SW480 (cell line): ENCODE results near the gene RPL18A.

ENCODE experiments used
- DNase-seq: peaks from one replicate; pipeline ENCODE4 v3.0.0-alpha.2; 2016; ENCODE audit warnings: low spot score

RPL18A gene

DNA sequence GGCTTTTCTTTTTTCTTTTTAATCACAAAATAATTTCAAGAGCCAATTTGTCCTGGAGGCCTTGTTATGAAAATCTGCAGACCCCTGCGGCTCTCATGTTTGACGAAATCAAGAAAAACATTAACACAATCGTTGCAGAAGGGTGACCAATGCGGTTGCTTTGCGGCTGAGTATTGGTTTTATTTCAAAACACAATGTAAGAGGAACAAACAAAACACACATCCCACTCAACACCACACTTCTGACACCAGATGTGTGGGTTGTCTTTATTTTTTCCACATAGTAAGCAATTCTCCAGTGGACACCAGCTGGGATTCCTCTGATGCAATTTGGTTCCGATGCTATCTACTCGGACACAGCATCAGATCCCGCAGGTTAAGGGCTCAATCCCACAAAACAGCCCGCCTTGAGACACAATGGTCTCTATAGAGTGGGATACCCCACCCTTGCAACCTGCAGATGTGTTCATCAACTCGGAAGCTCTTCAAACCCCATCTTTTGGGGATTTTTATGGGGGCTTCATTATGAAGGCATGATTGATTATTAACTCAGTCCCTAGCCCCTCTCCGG is 51.2 kb downstream of the RPL18A start:
- no peak for DNase-seq
